NCI-H1694 treated with DMSO at 0.1 percent for 48 hours (cell line): Measurements from ENCODE around the gene LDAH.

ENCODE experiments used
- DNase-seq: peaks from one replicate; lab custom pipeline; 2025; lab: John Stamatoyannopoulos, UW

LDAH gene

GRCh38 chr2:20652141-20652540, 170.8 kb downstream of the LDAH start:
- no peak for DNase-seq

- no peak for DNase-seq
Measured at GRCh38 chr2:20651731-20652099, 171.2 kb downstream of the LDAH start.

DNA sequence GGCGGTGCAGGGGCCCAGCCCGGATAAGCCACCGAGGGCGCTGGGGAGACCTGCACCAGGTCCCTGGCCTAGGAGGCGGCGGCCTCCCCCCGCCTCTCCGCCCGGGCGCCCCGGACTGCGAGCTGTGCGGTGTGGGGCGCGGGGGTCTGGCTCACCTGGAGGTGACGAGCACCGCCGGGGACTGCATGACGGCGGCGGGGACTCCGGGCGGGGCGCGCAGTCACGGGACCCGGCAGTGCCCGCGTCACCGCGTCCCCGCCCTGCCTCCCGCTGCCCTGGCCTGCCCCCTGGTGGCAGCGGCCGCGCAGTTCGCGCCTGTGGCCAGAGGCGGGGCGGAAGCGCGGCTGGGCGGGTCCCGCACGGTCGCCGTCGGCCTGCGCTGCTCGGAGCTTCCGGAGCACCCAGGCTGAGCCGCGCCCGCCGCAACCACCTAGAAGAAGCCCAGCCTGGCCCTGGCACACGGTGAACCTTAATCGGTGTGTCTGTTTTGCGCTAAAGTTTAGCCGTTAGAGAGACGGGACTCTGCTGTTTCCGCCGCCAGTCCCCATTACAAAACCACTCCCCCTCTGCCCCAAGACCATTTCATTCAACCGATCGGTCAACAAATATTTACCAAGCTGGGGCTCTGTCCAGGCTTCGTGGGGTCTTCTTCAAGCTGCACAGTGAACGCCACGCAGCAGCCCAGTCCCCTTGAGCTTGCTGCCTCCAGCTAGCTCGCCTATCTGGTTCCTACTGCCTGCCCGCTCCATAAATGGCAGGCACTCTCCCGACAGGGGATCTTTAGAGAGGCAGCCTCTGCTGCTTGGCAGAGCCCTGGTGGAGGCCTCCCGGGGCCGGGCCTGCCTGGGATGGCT, 171.8 kb downstream of the LDAH start, which contains the start of gene HS1BP3:
Gene HS1BP3 (minus strand): TSS at position 222 of the 854 bp plus-strand sequence. CDS start 35 bp downstream, at position 187.
- peak; percentile 80 for DNase-seq

GRCh38 chr2:20650393-20650876, 172.5 kb downstream of the LDAH start:
- peak; percentile 54 for DNase-seq

- DNase-seq = no peak
Measured at GRCh38 chr2:20649976-20650375, 172.9 kb downstream of the LDAH start.

DNA sequence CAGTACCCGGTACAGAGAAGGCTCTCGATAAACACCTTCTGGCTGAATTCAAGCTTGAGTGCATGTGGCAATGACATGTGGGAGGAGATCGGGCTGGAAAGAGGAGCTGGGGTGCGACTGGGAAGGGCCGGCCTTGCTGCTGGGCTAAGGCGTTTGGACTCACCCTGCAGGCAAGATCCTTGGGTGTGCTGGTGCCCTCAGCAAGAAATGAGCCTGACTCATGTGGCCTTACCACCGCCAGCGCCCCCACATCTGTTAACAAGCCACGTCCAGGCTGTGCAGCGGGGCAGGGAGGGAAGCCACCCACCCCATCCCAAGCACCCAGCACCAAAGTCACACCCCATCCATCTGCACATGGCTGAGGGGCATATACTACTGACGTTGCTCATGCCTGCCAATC, 173.3 kb downstream of the LDAH start:
- no peak for DNase-seq

DNA sequence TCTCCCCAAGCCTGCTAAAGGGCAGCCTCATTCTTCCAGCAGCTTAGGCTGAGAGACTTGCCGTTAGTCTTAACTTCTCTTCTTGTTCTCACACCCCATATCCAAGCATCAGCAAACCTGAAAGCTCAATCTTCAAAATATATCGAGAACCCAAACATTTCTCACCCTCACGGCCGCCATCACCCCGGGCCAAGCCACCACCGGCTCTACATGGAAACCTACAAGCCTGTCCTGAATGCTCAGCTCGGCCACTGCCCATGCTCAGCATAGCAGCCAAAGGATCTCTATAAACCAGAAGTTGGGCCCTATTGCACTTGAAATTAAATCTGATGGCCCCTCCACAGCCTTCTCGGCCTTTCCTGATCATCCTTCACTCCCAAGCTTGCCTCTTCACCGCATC, 174.1 kb downstream of the LDAH start:
- DNase-seq = no peak

DNA sequence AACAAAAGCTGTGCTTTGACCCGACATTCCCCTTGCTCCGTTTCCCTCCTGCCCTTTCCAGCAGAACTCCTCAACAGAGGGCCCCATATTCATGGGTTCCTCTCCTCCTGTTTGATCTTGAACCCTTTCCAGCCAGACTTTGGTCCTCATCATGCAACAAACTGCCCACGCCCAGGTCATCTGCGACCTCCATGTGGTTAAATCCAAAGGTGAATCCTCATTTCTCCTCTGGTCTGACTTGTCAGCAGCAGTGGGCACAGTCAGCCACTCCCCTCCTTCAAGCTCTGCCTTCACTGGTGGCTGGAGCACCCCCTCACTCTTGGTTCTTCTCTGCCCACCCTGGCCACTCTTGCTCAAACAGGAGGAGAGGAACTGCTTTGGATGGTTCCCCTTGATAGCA, 174.7 kb downstream of the LDAH start:
- no peak for DNase-seq

DNA sequence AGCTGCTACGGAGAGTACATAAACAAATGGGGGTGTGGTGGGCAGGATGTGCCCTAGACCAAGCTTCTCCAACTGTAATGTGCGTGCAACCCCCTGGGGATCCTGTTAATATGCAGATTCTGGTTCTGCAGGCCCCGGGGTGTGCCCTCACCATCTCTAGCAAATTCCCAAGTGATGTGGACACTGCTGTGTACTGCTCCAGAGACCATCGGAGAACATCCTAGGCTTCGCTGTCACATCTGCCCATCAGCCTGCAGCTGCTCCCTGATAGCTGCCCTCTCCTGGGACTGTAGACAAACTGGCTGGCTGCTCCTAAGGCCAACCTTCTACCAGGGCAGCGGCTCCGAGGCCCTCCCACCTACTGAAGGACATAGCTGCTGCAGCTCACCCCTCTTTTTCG, 175.2 kb downstream of the LDAH start:
- DNase-seq = no peak

DNA sequence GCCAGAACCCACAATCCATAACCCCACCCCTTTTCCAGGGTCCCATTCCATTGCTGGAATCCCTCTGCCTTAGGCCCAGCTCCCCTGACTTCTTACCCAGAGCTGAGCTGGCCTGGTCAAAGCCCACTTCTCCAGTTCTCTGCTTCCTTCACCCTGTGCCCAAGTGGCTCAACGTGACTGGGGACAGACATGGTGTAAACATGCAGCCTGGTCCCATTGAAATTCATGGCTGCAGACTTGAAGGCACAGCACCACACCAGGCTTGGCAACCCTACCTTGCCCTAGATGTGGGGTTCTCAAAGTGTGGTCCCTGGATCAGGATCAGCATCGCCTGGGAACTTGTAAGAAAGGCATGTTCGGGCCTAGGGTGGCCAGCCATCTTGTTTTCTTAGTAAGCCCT, 175.7 kb downstream of the LDAH start:
- DNase-seq = no peak

DNA sequence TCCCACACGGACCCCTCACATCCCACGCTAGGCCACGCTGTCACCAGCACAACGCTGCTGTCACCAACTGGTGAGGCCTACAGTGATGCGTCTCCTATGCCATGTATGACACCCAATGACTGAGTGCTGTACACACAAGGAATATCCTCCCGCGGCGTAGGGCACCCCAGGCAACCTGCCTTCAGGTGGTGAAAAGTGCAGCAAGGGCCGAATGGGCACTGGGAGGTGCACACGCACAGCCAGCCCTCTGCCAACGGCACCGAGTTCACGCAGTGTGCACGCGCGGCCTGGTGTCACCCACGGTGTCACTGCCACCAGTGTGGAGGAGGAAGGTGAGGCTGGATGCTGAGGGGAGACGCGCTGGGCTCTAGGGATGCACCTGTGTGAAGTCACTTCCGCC, 176.5 kb downstream of the LDAH start:
- DNase-seq = no peak

- no peak for DNase-seq
Measured at GRCh38 chr2:20645761-20646160, 177.1 kb downstream of the LDAH start.

DNA sequence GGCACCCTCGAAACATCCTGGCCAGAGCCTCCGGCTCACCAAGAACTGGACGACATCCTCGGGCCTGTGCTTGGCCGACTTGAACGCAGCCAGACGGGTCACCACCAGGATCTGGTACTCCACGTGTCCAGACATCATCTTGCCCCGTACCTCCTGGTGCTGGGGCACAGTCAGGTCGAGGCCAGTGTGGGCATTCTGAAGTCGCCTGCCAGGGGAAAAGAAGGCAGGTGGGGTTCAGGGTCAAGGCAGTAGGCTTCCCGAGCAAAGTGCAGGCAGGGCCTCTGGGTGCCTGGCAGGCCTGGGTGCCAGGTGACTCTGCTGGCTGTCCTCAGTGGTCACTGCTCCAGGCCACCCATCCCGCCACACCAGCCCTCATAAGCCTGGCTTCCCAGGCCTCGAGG, 177.6 kb downstream of the LDAH start:
- DNase-seq = no peak

GRCh38 chr2:20643826-20644225, 179.1 kb downstream of the LDAH start:
- DNase-seq = no peak

DNA sequence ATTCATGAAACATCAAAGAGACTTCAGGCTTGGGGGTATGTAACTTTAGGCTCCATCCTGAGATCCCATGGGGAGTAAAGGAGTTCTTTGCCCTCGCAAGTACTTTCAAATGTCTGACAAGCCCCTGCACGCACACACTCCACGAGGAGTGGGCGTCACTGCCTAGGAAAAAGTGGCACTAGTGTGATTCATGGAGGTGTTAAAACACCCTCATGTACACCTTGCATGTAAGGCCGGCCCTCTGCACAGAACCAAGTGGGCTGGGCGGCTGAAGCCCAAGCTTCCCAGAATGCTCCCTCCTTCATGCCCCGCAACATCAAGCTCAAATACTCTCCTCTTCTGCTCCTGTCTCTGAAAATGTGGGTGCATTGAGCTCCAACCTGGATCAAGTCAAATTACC, 179.8 kb downstream of the LDAH start:
- no peak for DNase-seq

DNA sequence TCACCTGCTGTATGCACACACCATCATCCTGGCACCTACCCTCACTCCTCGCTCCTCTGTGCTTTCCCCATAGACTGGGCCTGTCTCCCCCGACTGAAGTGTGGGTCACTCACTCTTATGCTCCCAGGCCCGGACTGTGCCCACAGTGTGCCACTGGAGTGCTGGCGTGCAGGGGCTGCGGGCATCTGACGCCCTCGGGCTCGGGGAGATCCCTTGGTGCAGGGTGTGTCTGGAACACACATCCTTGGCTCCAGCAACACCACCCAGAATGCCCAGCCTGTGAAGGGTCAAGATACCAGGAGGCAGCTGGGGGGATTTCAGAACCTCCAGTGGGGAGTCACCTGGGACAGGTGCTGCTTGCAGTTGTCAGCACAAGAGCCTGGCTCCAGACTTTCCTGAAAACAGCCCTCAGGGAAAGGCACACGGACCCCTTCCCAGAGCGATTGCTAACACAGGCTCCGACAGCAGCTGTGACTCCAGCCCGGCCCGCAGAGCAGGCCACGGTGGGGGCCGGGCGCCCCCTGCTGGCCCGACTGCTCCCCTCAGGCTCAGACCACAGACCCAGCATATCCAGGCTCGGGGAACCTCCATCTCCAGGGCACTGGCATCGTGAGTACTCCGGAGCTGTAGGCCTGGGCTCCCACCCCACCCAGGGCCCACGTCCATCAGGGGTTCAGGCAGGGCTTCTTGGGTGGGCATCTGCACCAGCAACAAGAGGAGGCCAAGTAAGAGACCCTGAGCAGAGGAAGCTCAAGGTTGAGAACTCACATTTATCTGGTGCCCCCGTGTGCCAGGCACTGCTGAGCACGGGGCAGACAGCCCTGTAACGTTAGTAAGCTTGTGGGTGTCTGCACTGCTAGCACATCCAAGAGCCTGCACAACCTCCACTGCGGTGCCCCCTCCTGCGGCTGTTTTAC, 180.6 kb downstream of the LDAH start:
- peak; percentile 90 for DNase-seq

- no peak for DNase-seq
Measured at GRCh38 chr2:20641123-20641985, 181.5 kb downstream of the LDAH start.

DNA sequence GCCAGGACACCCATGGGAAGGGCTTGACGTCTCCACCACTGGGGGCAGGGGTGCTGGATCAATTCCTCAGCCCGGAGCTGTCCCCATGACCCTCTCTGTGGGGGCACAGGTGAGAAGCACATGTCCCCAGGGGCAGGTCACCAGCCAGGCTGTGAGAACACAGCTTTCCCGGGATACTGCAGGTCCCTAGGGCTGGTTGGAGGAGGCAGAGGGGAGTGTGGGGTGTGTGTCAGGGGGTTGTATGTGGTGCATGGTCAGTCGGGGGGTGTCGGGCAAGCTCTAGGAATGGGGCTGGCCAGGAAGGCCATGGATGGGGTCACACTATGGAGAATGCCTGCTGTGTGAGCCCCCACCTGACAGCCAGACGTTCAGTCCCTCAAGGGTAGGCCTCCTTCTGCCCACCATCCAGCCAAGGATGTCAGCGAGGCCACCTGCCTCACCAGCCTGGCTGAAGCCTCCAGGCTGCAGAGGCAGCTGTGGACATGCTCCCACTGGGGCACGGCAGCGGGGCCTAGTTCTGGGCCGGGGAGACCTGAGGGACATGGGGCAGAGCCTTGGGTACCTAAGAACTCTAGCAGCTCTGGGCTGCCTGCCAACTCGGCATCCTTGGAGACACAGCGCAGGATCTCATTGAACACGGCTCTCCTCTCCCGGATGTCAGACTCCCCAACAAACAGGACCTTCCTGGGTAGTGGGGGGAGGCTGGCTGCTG, 182.3 kb downstream of the LDAH start:
- DNase-seq = no peak

- no peak for DNase-seq
Measured at GRCh38 chr2:20638646-20639430, 184.1 kb downstream of the LDAH start.

- no peak for DNase-seq
Measured at GRCh38 chr2:20638014-20638413, 184.9 kb downstream of the LDAH start.
